ENCODE data around the gene JADE2. TPM values are rescaled to one million over a fixed set of nuclear protein-coding genes. Genes with fewer than 3 reads are reported as not detected.

The JADE2 gene
- total RNA-seq, 1 experiment from 2014 or later: 138 TPM

DNA sequence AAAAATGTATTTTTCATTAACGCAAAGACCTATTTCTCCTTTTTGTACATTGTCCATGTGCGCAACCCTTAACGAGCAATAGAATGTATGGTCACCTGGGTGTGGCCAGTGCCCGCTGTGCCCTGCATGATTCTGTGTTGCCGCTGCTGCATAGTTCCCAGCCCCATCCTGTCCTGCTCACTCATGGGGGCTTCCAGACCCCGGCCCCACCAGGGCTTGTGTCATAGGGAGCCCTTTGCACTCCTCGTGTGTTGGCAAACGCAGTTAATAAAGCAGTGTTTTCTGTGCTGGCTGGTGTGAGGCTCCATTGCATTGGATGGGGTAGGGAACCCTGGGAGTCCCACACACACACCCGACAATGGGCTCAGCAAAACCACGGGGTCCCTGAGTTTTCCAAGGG, 57.5 kb downstream of the JADE2 start:
- no TSS peak for BruUV-seq (replicated peaks)
- H3K9me3 Mint-ChIP-seq (ENCODE audit: unreplicated experiment): no peaks in the 10 kb centered on the region
- ChIA-PET CTCF (interaction anchor here (0.5 kb wide), 1 partner anchor 14 kb away, joined by 5 read pairs; no protein-coding TSS in a partner anchor), POLR2A (interaction anchor here (0.7 to 3.1 kb wide), 2 partner anchors 171 to 255 kb away, joined by 3 to 10 read pairs; partner anchors contain the start of gene CDKN2AIPNL)
- peaks cover 10% of the 10 kb centered on the region for H3K4me1 Mint-ChIP-seq (ENCODE audit: insufficient read depth, unreplicated experiment)
- H3K4me3 Mint-ChIP-seq (ENCODE audit: unreplicated experiment): no peak overlapping the region
- H3K27ac Mint-ChIP-seq (ENCODE audit: low read depth, unreplicated experiment): no peak overlapping the region
- no peak for DNase-seq (ENCODE audit: unreplicated experiment)
- H3K36me3 Mint-ChIP-seq (ENCODE audit: insufficient read depth, unreplicated experiment): peaks cover 46% of the 10 kb centered on the region
- TF ChIP-seq, protein P1, sequence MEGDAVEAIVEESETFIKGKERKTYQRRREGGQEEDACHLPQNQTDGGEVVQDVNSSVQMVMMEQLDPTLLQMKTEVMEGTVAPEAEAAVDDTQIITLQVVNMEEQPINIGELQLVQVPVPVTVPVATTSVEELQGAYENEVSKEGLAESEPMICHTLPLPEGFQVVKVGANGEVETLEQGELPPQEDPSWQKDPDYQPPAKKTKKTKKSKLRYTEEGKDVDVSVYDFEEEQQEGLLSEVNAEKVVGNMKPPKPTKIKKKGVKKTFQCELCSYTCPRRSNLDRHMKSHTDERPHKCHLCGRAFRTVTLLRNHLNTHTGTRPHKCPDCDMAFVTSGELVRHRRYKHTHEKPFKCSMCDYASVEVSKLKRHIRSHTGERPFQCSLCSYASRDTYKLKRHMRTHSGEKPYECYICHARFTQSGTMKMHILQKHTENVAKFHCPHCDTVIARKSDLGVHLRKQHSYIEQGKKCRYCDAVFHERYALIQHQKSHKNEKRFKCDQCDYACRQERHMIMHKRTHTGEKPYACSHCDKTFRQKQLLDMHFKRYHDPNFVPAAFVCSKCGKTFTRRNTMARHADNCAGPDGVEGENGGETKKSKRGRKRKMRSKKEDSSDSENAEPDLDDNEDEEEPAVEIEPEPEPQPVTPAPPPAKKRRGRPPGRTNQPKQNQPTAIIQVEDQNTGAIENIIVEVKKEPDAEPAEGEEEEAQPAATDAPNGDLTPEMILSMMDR (IDR thresholded peaks at IDR 0.05; ENCODE audit: unreplicated experiment): no peak
- intact Hi-C loops (cut with micrococcal nuclease): no loop called here
- no peaks in the 10 kb centered on the region for H3K27me3 Mint-ChIP-seq (ENCODE audit: insufficient read depth, unreplicated experiment)

GRCh38 chr5:134583766-134584165, 58.3 kb downstream of the JADE2 start:
- no TSS peak for BruUV-seq (replicated peaks)
- CTCF ChIA-PET: interaction anchor here (1.0 to 2.9 kb wide), 4 partner anchors 24 to 400 kb away, joined by 3 to 24 read pairs (median 4); no protein-coding TSS in a partner anchor
- POLR2A ChIA-PET: interaction anchor here (0.6 to 3.1 kb wide), 6 partner anchors 14 to 256 kb away, joined by 3 to 10 read pairs (median 3); partner anchors contain the start of gene CDKN2AIPNL

GRCh38 chr5:134584662-134585061, 59.2 kb downstream of the JADE2 start:
- ChIA-PET CTCF (interaction anchor here (0.5 to 2.9 kb wide), 13 partner anchors 25 to 401 kb away, joined by 3 to 24 read pairs (median 3); partner anchors contain the start of gene CDKN2AIPNL), POLR2A (interaction anchor here (0.6 to 3.1 kb wide), 5 partner anchors 15 to 1547 kb away, joined by 3 to 10 read pairs (median 3); partner anchors contain the start of gene CDKN2AIPNL)
- Mint-ChIP-seq H3K4me1 (ENCODE audit: insufficient read depth, unreplicated experiment) (peaks cover 8% of the 10 kb centered on the region), H3K9me3 (ENCODE audit: unreplicated experiment) (no peaks in the 10 kb centered on the region), H3K4me3 (ENCODE audit: unreplicated experiment) (no peak overlapping the region), H3K27me3 (ENCODE audit: insufficient read depth, unreplicated experiment) (no peaks in the 10 kb centered on the region), H3K27ac (ENCODE audit: low read depth, unreplicated experiment) (no peak overlapping the region), H3K36me3 (ENCODE audit: insufficient read depth, unreplicated experiment) (peaks cover 29% of the 10 kb centered on the region)
- TF ChIP-seq, protein P1 (IDR thresholded peaks at IDR 0.05; ENCODE audit: unreplicated experiment): no peak
- DNase-seq (ENCODE audit: unreplicated experiment): no peak
- intact Hi-C loops (cut with micrococcal nuclease): loop anchor here (5.0 kb wide), 1 partner anchor 402 kb away; no protein-coding TSS in a partner anchor
- BruUV-seq (replicated peaks): no TSS peak

More at GRCh38 chr5:134583766-134584165, 58.3 kb downstream of the JADE2 start:
- Mint-ChIP-seq H3K4me3 (ENCODE audit: unreplicated experiment) (no peak overlapping the region), H3K27me3 (ENCODE audit: insufficient read depth, unreplicated experiment) (no peaks in the 10 kb centered on the region), H3K27ac (ENCODE audit: low read depth, unreplicated experiment) (no peak overlapping the region), H3K4me1 (ENCODE audit: insufficient read depth, unreplicated experiment) (peaks cover 8% of the 10 kb centered on the region), H3K9me3 (ENCODE audit: unreplicated experiment) (no peaks in the 10 kb centered on the region), H3K36me3 (ENCODE audit: insufficient read depth, unreplicated experiment) (peaks cover 38% of the 10 kb centered on the region)
- TF ChIP-seq, protein P1 (IDR thresholded peaks at IDR 0.05; ENCODE audit: unreplicated experiment): no peak
- intact Hi-C loops (cut with micrococcal nuclease): no loop called here
- DNase-seq (ENCODE audit: unreplicated experiment): no peak

DNA sequence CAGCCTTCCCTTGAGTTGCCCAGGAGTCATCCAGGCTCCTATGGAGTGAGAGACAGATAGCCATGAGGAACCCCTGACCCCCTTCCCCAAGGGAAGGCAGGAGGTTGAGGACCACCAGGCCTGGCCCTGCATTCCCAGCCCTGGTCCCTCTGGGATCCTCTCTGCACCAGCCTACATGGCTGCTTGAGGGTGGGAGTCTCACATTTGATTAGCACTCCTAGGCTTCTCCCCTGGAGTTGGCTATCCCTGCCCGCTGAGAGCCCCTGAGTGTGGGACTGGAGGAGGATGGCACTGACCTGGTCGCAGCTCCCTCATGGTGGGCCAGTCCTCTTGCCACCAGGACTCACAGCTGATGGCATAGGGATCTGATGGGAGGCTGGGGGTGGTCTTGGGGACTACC, 60.5 kb downstream of the JADE2 start:
- intact Hi-C loops (cut with micrococcal nuclease): loop anchor here (1.0 to 5.0 kb wide), 4 partner anchors 153 to 404 kb away; partner anchors contain the start of gene CAMLG
- CTCF ChIA-PET: interaction anchor here (0.6 to 4.3 kb wide), 18 partner anchors 9 to 475 kb away, joined by 3 to 35 read pairs (median 5); partner anchors contain the start of gene UBE2B
- Mint-ChIP-seq H3K4me1 (ENCODE audit: insufficient read depth, unreplicated experiment) (peaks cover 8% of the 10 kb centered on the region), H3K9me3 (ENCODE audit: unreplicated experiment) (no peaks in the 10 kb centered on the region), H3K4me3 (ENCODE audit: unreplicated experiment) (no peak overlapping the region), H3K27me3 (ENCODE audit: insufficient read depth, unreplicated experiment) (no peaks in the 10 kb centered on the region), H3K36me3 (ENCODE audit: insufficient read depth, unreplicated experiment) (peaks cover 16% of the 10 kb centered on the region), H3K27ac (ENCODE audit: low read depth, unreplicated experiment) (no peak overlapping the region)
- no peak for DNase-seq (ENCODE audit: unreplicated experiment)
- BruUV-seq (replicated peaks): no TSS peak
- TF ChIP-seq, protein P1 (IDR thresholded peaks at IDR 0.05; ENCODE audit: unreplicated experiment): no peak
- POLR2A ChIA-PET: interaction anchor here (0.6 to 3.1 kb wide), 3 partner anchors 123 to 286 kb away, joined by 3 to 10 read pairs (median 5); partner anchors contain the start of gene CDKN2AIPNL

All from MCF 10A (cell line).